DMS114 treated with DMSO at 0.1 percent for 48 hours (cell line): ENCODE measurements around the gene DENND1C.
A peak's percentile ranks its signal among the peaks of the same experiment; 100 is the strongest.

Experiments used
- DNase-seq: peaks from one replicate; lab custom pipeline; 2025; ENCODE audit not compliant: unreplicated experiment; lab: John Stamatoyannopoulos, UW

Gene DENND1C

GRCh38 chr19:6425732-6426620, 55.6 kb downstream of the DENND1C start:
- DNase-seq: no peak

- DNase-seq: peak; percentile 98
These were observed 56.5 kb downstream of the DENND1C start for GRCh38 chr19:6424939-6425731.

GRCh38 chr19:6424195-6424938, 57.2 kb downstream of the DENND1C start, which contains the start of gene KHSRP:
Gene KHSRP, minus strand, starts transcription at chr19:6424811. Its CDS starts 110 bp downstream, at chr19:6424701.
- DNase-seq: no peak

- DNase-seq: no peak
These were observed 57.9 kb downstream of the DENND1C start for GRCh38 chr19:6423499-6424194.

- DNase-seq: no peak
These were observed 60.2 kb downstream of the DENND1C start for GRCh38 chr19:6421075-6422014.

GRCh38 chr19:6418562-6418932, 63.0 kb downstream of the DENND1C start:
- no peak for DNase-seq

- no peak for DNase-seq
These were observed 63.6 kb downstream of the DENND1C start for GRCh38 chr19:6417713-6418561.
